Measurements from ENCODE around the gene DAB1. TPM values are rescaled to one million over a fixed set of nuclear protein-coding genes. Genes with fewer than 3 reads are reported as not detected.

The DAB1 gene
- total RNA-seq, 1 donor from 2014 or later, result 14.6 TPM

DNA sequence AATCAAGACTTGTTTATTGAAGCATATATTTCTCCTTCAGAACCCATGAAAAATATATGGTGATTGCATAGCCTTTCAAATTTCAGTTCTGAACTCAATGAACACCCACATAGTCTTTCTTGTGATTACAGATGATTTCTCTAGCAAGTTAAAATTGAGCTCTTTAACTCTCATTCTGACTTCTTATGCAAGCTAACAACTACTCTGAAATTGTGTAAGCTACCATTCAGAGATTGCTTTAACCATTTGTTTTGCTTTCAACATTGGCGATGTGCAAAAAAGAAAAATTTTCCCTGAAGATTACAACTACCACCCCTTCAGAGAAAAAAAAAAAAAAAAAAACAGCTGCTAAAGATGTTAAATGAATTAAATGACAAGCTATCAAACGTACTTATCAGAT lies 193.9 kb downstream of the DAB1 start:
- H3K4me3 Mint-ChIP-seq, result no peak overlapping the region
- Histone ChIP-seq H3K9me3 (ENCODE audit: low read depth) (no peaks in the 10 kb centered on the region), H3K4me1 (peaks cover under 1% of the 10 kb centered on the region), H3K27me3 (no peaks in the 10 kb centered on the region), H3K9ac (no peak overlapping the region), H3K4me3 (no peak overlapping the region), H2AFZ (replicated peaks) (no peak overlapping the region), H4K20me1 (ENCODE audit: low read depth) (no peaks in the 10 kb centered on the region), H3K4me2 (no peak overlapping the region), H3K27ac (no peak overlapping the region), H3K36me3 (no peaks in the 10 kb centered on the region), H3K79me2 (ENCODE audit: low read depth) (no peaks in the 10 kb centered on the region), H3F3A (ENCODE audit: low read depth) (no peaks in the 10 kb centered on the region)
- H3K36me3 Mint-ChIP-seq, result no peaks in the 10 kb centered on the region
- H3K4me1 Mint-ChIP-seq, result peaks cover 2% of the 10 kb centered on the region
- no peak overlapping the region for H3K27ac Mint-ChIP-seq
- no peak for DNase-seq (ENCODE audit: low spot score)
- H3K27me3 Mint-ChIP-seq (ENCODE audit: insufficient read depth, low read depth), result no peaks in the 10 kb centered on the region
- TF ChIP-seq EZH2 (IDR thresholded peaks at IDR 0.05) (no peak), EZH2phosphoT487 (IDR thresholded peaks at IDR 0.05) (no peak)
- TF ChIP-seq, protein P1, sequence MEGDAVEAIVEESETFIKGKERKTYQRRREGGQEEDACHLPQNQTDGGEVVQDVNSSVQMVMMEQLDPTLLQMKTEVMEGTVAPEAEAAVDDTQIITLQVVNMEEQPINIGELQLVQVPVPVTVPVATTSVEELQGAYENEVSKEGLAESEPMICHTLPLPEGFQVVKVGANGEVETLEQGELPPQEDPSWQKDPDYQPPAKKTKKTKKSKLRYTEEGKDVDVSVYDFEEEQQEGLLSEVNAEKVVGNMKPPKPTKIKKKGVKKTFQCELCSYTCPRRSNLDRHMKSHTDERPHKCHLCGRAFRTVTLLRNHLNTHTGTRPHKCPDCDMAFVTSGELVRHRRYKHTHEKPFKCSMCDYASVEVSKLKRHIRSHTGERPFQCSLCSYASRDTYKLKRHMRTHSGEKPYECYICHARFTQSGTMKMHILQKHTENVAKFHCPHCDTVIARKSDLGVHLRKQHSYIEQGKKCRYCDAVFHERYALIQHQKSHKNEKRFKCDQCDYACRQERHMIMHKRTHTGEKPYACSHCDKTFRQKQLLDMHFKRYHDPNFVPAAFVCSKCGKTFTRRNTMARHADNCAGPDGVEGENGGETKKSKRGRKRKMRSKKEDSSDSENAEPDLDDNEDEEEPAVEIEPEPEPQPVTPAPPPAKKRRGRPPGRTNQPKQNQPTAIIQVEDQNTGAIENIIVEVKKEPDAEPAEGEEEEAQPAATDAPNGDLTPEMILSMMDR (IDR thresholded peaks at IDR 0.05), result no peak
- H3K9me3 Mint-ChIP-seq, result no peaks in the 10 kb centered on the region

- H3K9me3 Mint-ChIP-seq, result no peaks in the 10 kb centered on the region
- H3K27me3 Mint-ChIP-seq (ENCODE audit: insufficient read depth, low read depth), result no peaks in the 10 kb centered on the region
- peaks cover 6% of the 10 kb centered on the region for H3K4me1 ChIP-seq
- H3K4me2 ChIP-seq, result no peak overlapping the region
- H3K27ac Mint-ChIP-seq, result no peak overlapping the region
- H2AFZ ChIP-seq (replicated peaks), result no peak overlapping the region
- no peaks in the 10 kb centered on the region for H3K36me3 ChIP-seq
- no peaks in the 10 kb centered on the region for H3K79me2 ChIP-seq (ENCODE audit: low read depth)
- DNase-seq (ENCODE audit: low spot score), result no peak
- no peaks in the 10 kb centered on the region for H3F3A ChIP-seq (ENCODE audit: low read depth)
- TF ChIP-seq EZH2 (IDR thresholded peaks at IDR 0.05) (no peak), EZH2phosphoT487 (IDR thresholded peaks at IDR 0.05) (no peak)
- TF ChIP-seq, protein P1 (IDR thresholded peaks at IDR 0.05), result no peak
- no peaks in the 10 kb centered on the region for H3K27me3 ChIP-seq
- H3K9me3 ChIP-seq (ENCODE audit: low read depth), result no peaks in the 10 kb centered on the region
- no peaks in the 10 kb centered on the region for H4K20me1 ChIP-seq (ENCODE audit: low read depth)
- H3K9ac ChIP-seq, result no peak overlapping the region
- H3K4me3 Mint-ChIP-seq, result no peak overlapping the region
- H3K4me3 ChIP-seq, result no peak overlapping the region
- no peak overlapping the region for H3K27ac ChIP-seq
- H3K4me1 Mint-ChIP-seq, result peaks cover 2% of the 10 kb centered on the region
- H3K36me3 Mint-ChIP-seq, result no peaks in the 10 kb centered on the region
Measured at GRCh38 chr1:57229076-57229475, 194.8 kb downstream of the DAB1 start.

GRCh38 chr1:57222801-57223200 lies 201.1 kb downstream of the DAB1 start:
- no peak for DNase-seq (ENCODE audit: low spot score)
- no peaks in the 10 kb centered on the region for H3K79me2 ChIP-seq (ENCODE audit: low read depth)
- Mint-ChIP-seq H3K4me3 (no peak overlapping the region), H3K27ac (no peak overlapping the region), H3K36me3 (no peaks in the 10 kb centered on the region), H3K4me1 (peaks cover 10% of the 10 kb centered on the region), H3K27me3 (ENCODE audit: insufficient read depth, low read depth) (peaks cover 3% of the 10 kb centered on the region), H3K9me3 (peaks cover 5% of the 10 kb centered on the region)
- H3K4me3 ChIP-seq, result no peak overlapping the region
- H3K27ac ChIP-seq, result no peak overlapping the region
- no peak overlapping the region for H3K9ac ChIP-seq
- peaks cover 6% of the 10 kb centered on the region for H3K4me1 ChIP-seq
- no peak overlapping the region for H3K4me2 ChIP-seq
- TF ChIP-seq EZH2phosphoT487 (IDR thresholded peaks at IDR 0.05), result no peak
- TF ChIP-seq, protein P1 (IDR thresholded peaks at IDR 0.05), result no peak
- no peak for TF ChIP-seq EZH2 (IDR thresholded peaks at IDR 0.05)
- no peaks in the 10 kb centered on the region for H3K27me3 ChIP-seq
- no peaks in the 10 kb centered on the region for H3K9me3 ChIP-seq (ENCODE audit: low read depth)
- H3F3A ChIP-seq (ENCODE audit: low read depth), result no peaks in the 10 kb centered on the region
- no peaks in the 10 kb centered on the region for H3K36me3 ChIP-seq
- no peak overlapping the region for H2AFZ ChIP-seq (replicated peaks)
- H4K20me1 ChIP-seq (ENCODE audit: low read depth), result no peaks in the 10 kb centered on the region

Measured in neural progenitor cell (in vitro differentiated cells).